A172 (cell line): Measurements from ENCODE around the gene TCL1B. TPM values are rescaled to one million over a fixed set of nuclear protein-coding genes. Genes with fewer than 3 reads are reported as not detected.
A peak's percentile ranks its signal among the peaks of the same experiment; 100 is the strongest.
"Not testable (repeated sequence)": the region's sequence is repeated elsewhere in the genome, so short reads cannot be mapped to it uniquely, and the experiment has no call there.

Experiments used
- DNase-seq: peaks from one replicate; pipeline ENCODE4 v3.0.0-alpha.2; 2015; ENCODE audit warnings: low spot score
- total RNA-seq: library from RNA; depleted of rRNA; stranded (reverse); fragments of >200 nt; shearing (Covaris generic); gene quantifications from 2 replicates; pipeline ENCODE4 v1.2.3, GENCODE V29; 2014; rRNA removed

The TCL1B gene, protein sequence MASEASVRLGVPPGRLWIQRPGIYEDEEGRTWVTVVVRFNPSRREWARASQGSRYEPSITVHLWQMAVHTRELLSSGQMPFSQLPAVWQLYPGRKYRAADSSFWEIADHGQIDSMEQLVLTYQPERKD
- not detected in 2 replicates for total RNA-seq

DNA sequence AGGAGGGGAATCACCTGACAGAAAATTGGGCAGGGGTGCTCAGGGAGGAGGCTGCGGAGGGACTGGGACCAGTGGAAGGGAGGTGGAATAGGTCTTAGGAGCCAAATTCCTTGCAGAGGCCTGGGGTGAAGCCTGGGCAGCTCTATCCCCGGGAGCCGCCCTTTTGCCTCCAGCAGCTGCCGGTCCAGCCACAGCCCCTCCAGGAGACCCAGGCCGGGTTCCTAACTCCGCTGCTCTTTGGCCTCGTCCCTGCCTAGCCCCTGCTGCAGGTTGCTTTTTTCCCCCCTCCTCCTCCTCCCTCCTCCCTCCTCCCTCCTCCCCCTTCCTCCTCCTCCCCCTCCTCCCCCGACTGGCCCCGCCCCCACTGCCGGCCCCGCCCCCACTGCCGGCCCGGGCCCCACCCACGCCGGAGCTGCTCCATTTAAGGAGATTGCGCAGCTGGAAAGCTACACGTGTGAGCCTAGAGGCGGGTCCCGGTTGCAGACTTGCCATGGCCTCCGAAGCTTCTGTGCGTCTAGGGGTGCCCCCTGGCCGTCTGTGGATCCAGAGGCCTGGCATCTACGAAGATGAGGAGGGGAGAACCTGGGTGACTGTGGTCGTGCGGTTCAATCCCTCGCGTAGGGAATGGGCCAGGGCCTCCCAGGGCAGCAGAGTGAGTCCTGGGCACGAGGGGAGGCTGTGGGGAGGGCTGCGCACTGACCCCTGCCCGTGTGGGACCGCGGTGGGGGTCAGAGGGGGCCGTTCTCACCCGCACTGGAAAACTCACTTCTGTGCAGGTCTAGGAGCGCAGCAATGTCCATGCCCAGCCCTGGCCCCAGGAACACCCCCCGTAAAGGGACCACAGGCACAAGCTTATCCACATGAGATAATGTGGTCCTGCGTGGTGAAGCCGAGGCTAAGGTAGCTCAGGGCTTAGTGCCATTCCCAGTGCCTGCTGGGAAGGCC lies at the start of gene TCL1B:
Gene TCL1B (plus strand): TSS at position 449 of the 945 bp plus-strand sequence. CDS start 42 bp downstream, at position 491.
- DNase-seq: no peak

DNA sequence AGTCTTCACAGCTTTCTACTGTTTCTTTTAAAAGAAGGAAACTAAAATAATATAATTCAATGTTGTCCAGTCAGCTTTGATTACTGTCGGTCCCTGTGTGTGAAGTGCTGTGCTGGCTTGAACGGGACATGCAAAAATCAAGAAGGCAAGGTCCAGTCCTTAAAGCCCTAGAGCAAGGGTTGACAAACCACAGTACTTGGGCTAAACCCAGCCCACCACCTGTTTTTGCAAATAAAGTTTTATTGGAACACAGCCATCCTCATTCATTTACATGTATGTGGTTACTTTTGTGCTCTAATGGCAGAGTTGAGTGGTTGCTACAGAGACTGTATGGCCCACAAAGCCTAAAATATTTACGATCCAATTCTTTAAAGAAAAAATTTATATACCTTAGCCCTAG lies 41.2 kb upstream of the TCL1B start:
- no peak for DNase-seq

DNA sequence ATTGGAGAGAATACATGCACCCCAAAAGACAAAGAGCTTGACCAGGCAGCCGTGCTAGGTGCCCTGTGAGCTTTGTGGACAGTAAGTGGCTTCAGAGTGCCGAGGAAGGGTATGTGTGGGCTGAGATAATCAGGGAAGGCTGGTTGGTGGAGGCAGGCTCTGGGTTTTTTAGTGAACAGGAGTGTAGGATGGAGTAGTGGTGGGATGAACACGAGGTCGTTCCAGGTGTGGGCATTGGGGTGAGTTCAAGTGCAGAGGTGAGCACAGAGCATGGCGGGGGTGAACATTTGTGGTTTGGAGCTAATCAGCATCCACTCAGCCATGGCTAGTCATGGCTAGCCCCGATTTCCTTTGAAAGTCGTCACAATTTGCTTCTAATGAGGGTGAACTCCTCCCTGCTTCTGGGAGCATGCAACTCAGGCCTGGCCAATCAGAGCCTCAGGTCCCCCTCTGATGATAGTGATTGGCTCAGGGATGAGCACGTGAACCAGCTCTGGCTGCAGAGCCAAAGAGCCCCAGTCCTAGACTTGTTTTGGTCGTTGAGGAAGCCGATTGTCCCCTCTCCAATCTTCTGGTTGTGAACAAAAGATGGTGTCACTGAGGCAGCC lies 40.7 kb upstream of the TCL1B start:
- DNase-seq: no peak

DNA sequence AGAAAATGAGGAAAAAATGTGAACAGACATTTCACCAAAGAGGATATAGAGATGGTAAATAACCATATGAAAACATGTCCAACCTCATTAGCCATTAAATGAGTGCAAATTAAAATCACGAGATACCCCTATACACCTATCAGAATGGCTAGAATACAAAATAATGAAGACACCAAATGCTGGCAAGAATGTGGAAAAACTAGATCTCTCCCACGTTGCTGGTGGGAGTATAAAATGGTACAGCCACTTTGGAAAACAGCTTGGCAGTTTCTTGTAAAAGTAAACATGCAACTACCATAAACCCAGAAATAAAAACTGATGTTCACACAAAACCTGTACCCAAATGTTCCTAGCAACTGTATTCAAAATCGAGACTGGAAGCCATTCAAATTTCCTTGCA lies 38.3 kb upstream of the TCL1B start:
- DNase-seq: no peak

DNA sequence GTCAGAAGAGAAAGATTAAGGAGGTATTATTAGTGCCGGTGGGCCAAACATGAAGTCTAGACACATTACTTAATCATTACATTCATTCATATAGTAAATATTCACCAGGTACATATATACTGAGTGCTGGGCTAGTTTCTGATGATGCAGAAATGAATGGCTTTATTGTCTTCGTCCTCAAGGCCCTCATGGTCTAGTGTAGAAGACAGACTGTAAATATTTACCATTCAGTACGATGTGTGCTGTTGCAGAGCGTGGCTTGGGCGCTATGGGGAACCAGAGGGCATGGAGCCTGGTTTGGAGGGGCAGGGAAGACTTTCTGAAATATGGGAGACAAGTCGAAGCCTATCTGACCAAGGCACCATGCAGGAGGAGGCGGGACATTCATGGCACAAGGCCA lies 37.0 kb upstream of the TCL1B start:
- no peak for DNase-seq

DNA sequence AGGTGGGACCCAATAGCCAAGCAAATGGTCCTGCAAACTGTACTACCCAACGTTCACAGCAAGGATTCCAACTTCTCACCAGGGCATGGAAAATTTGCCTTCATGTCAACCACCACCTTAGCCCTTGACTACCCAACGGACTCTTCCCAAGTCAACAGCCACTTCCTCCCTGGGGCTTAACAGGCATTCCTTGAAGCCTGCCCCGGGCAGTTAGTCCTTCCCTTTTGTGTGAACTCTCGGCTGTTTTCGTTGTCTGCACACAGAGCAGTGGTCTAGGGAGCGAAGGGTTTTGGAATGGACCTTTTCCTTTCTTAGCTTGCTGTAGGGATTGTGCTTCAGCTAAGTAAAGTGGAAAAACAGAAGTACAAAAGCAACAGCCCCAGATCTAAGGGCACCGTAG lies 35.2 kb upstream of the TCL1B start:
- DNase-seq: no peak

DNA sequence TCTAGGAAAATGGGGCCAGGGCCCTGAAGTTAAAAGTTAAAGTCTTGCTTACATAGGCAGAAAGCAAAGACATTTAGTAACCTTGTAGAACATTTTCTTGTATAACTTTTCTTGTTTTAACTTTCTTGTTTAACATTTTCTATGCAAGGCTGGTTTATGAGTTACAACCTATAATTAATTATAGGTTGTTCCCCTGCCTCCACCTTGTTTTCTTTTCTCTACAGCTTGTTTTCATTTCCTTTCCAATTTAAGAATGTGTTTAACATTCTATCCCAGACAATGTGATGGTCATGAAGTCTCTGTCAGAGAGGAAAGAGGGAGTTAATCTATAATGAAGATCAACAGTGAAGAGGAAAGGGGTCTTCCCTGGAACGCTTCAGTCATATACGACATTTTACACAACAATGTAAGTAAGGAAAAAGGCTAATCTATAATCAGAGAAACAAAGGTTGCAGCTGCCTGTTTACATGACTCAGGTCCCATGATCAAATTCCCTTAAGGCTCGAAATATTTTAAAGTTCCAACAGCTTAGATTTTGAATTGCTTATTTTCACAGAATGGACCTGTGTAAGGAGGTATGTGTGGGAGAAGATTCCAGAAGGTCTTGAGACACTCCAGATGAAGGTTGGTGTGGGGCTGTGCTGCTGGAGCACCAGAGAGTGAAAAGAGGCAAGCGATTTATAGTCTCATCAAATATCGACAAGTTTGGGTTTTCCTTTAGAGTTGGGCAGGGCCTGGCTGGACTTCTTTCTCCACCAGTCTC lies 34.2 kb upstream of the TCL1B start:
- DNase-seq: no peak

DNA sequence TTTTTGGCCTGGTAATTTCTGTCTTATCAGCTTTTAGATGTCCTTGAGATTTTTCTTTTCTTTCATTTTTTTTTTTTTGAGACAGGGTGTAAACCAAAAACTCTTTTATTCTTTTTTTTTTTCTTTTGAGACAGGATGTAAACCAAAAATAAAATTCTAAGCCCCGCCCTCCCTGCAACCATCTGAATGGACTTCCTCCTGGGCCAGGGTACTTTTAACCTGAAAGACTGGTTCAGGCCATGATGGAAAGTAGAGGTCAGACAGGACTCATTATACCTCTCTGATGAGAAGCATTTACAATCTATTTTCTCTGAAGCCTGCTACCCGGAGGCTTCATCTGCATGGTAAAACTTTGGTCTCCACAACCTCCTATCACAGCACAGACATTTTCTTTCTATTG lies 33.5 kb upstream of the TCL1B start:
- DNase-seq: no peak

DNA sequence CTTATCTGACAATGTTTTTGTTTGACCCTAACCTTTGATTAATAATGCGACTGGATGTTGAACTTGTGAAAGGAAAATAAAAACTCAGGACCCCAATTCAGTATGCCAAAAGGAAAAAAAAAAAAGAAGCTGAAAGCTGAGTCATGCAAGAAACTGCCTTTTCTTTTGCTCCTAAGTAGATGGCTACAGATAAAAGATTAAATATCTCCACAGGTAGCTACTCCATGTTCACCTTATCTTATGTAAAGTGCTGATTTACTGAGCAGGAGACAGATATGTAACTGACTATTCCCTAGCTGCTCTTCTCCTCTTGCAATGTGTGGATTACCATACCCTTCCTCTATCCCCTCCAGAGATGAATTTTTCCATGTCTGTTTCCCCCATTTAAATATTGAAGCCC lies 30.8 kb upstream of the TCL1B start:
- no peak for DNase-seq

DNA sequence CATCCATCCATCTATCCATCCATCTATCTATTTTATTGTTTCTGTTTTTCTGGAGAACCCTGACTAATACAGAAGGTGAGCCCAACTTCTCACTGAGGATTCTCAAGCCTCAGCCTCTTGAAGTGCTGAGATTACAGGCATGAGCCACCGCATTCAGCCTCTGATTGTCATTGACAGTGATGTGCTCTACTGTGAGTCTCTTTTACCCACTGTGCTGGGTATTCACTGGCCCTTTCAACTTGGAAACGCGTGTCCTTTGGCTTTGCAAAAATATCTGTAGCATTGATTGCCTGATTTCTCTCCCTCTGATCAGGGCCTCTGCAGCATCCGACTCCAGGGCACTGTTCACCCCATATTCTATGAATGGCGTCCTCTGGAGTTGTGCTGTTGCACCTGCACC lies 29.6 kb upstream of the TCL1B start:
- no peak for DNase-seq

DNA sequence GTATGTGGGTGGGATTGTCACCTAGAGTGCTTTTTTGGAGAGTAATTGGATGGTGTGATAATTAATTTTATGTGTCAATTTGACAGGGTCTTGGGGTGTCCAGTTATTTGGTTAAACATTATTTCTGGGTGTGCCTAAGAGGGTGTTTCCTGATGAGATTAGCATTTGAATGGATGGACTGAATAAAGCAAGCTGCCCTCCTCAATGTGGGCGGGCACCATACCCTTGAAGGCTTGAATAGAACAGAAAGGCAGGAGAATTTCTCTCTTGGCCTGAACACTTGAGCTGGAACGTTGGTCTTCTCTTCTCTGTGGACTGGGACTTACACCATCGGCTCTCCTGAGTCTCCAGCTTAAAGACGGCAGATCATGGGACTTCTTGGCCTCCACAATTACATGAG lies 28.8 kb upstream of the TCL1B start:
- no peak for DNase-seq

DNA sequence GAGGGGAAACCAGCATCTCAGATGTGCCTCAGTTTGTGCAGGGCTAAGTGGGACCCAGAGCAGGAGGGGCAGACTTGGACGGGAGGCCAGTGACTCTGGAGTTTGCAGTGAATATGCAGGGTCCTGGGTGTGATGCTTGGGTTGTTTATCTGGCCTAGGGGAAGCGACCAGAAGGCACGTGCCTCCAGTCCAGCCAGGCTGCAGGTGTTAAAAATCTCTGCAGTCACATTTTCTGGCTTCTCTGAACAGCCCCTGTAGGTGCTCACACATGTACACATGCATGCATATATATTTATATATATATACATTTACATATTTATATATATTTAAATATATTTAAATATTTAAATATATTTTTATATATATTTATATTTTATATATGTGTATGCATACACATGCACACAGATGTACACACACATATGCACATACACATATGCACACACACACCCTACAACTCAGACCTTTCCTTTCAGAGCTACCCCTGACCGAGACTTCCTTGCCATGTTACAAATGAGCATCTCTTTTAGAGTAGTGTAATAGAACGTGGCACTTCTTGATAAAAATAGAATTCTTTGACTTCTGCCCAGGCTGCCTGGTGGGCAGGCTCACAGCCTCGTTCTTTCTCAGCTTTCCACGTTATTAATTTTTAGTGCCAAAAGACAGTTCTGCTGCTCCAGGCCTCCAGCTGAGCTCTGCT lies 26.8 kb upstream of the TCL1B start:
- no peak for DNase-seq

DNA sequence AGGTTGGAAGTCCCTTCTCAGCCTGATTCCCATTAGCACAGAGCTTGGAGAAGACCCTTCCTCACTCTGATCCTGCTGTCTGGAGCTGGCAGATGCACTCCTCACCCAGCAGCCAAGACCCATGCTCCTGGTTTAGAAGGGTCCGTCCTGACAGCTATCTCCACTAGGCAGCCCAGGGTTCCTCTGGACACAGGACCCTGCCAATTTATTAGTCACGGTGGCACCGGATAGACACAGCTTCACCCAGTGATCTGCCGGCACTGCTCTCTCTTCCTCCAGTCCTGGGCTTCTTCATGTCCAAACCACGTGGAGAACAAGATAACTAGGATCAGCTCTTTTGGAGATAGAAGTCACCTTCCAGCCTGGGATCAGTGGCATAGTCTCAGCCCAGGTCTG lies 26.2 kb upstream of the TCL1B start:
- no peak for DNase-seq

DNA sequence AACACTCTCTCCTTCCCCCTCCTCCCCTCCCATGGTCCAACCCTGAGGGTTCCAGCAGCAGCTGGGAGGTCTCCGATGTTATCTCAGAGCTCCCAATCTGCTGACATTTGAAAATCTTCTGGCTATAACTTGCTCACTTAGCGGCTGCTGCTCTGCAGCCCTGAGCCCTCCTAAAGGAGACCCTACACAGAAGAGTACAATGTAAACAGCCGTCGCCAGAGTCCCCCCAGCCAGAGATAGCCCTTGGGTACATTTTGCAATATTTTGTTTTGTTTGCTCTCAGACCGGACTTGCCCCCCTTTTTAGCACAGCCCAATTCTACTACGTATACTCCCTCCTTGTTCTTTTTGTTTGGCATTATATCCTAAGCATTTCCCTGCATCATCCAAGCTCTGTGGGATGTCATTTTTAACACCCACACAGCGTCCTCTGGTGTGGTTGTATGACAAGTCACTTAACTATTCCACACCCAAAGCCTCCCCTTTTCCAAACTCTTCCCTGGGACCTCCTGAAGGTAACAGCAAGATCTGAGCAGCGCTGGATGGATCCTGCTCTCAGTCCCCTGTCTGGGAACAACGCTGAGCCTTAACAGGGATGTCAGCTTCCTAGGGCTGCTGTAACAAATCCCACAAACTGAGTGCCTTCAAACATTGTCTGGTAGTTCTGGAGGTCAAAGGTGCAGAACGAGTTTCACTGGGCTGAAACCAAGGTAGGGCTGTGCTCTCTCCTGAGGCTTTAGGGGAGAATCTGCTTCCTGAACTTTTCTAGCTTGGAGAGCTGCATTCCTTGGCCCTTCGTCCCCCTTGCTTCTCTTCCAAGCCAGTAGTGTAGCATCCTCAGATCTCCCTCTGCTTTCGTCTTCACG lies 25.3 kb upstream of the TCL1B start:
- DNase-seq: no peak

DNA sequence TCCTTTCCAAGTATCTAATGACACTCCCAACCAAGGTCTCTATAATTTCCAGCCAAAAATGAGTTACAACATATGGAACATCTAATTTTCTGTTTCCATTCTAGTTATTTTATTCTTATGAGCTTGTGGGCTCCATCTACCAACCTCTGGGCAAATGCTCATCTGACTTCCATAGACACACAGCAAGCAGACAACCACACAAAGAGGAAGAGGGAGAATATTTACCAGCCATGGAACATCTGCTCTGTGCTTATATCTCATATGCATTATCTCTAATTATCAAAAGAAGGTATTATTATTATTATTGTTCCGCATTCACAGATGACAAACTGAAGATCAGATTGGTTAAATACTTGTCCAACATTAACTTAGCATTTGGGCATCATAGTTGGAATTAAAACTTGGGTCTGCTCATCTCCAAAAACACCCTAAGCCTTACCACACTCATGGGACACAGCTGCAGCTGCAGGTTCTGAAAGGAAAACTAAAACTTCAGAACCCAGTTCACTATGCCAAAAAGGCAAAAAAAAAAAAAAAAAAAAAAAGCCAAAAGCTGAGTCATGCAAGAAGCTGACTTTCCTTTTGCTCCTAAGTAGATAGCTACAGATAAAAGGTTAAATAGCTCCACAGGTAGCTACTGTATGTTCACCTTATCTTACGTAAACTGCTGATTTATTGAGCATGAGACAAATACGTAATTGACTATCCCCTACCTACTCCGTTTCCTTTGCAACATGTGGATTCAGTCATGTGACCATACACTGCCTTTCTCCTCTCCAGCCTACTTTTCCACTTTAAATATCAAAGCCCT lies 23.6 kb upstream of the TCL1B start:
- peak; percentile 1 for DNase-seq

DNA sequence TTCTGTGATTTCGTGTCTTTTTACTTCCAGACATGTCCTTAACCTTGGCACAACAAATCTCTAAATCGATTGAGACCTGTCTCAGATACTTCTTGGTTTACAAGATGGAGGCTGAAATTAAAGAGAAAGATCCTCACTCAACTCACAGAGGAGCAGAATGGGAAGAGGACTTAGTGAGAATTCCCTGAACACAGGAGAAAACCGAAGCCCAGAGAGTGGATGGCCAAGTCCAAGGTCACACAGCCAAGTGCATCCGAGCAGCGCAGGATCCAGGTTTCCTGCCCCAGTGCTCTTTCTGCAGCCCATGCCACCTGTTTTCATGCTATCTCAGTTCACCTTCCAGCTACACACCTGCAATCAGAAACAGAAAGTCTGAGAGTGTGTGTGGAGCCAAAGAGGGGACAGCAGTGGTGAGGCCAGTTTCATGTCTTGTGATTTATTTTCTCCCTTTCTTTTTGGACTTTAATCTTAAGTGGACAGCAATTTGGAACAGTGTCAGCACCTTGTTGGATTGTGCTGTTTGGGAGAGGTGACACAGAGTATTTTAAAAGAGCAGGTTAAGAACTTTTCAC lies 22.9 kb upstream of the TCL1B start:
- DNase-seq: no peak

DNA sequence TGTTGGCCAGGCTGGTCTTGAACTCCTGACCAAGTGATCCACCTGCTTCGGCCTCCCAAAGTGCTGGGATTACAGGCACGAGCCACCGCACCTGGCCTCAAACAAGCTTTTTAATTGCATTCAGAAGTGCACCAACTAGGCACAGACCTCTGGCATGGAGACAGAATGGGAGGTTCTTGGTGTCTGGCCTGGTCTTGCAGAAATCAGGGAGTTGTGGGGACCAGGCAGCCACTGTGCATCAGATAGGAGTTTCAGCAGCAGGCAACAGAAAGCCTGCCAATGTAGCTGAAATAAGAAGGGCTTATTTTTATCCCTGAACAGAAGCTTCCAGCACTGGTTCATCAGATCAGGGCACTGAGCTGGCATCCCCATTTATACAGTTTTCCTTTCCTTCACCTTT lies 22.2 kb upstream of the TCL1B start:
- DNase-seq: no peak

DNA sequence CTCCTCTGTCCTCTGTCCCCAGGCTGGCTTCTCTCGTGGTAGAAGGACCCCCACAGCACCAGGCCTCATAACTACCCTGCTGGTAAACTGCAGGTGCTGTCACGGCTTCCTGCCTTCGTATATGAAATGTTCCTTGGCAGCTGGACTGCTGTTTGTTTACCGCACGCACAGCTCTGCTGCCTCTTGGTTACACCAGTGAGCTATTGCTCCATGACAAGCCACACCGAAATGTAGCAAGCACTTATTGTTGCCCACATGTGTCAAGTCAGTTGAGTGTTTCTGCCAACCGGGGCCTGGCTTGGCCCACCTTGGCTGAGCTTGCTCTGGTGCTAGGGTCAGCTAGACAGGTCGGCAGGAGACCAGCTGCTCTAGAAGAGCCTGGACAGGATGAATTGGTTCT lies 21.7 kb upstream of the TCL1B start:
- DNase-seq: no peak

DNA sequence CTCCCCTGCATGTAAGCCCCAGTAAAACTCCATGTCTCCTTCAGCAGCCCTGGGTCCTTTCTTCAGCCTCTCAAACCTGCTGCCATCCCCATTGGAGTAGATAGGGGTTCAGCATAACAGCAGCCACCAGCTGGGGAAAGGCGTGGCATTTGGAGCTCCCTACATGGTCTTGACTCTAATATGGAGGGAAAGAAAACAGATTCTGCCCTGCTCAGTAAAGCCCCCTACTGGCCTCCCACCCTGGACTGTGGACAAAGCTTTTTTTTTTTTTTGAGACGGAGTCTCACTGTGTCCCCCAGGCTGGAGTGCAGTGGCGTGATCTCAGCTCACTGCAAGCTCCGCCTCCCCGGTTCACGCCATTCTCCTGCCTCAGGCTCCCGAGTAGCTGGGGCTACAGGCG lies 20.7 kb upstream of the TCL1B start:
- DNase-seq: not testable (repeated sequence)
